SK-N-SH treated with all-trans-retinoic acid at 6 μM for 48 hours (cell line): ENCODE results near the gene DFFB.

Experiments
- ATAC-seq: fragments of 200-7000 bp; cut with Tn5 transposase; 3 replicates; pipeline ENCODE4 v1.9.1; 2020; ENCODE audit warnings: mild to moderate bottlenecking, moderate library complexity
- ARNTL ChIP-seq: fragments of 450-650 bp; formaldehyde crosslinking; IDR thresholded peaks from 2 replicates; pipeline ENCODE4 v1.5.0; 2020; ENCODE audit warnings: low read depth, mild to moderate bottlenecking, moderate library complexity, borderline replicate concordance
- BACH2 ChIP-seq: fragments of 250-450 bp; sonication (Bioruptor Pico); IDR thresholded peaks from 2 replicates; pipeline ENCODE4 v1.9.0; 2021; ENCODE audit warnings: mild to moderate bottlenecking, borderline replicate concordance
- CSDC2 ChIP-seq: fragments of 250-450 bp; sonication (Bioruptor Pico); IDR thresholded peaks from 2 replicates; pipeline ENCODE4 v1.5.0; 2020; ENCODE audit warnings: mild to moderate bottlenecking, moderate library complexity
- ESRRG ChIP-seq: fragments of 250-450 bp; sonication (Bioruptor Pico); IDR thresholded peaks from 2 replicates; pipeline ENCODE4 v1.6.1; 2021; ENCODE audit warnings: mild to moderate bottlenecking
- OSR1 ChIP-seq: fragments of 250-450 bp; sonication (Bioruptor Pico); IDR thresholded peaks from 2 replicates; pipeline ENCODE4 v1.8.0; 2022; ENCODE audit warnings: moderate library complexity, mild to moderate bottlenecking, inconsistent platforms
- PPARA ChIP-seq: fragments of 250-450 bp; sonication (Bioruptor Pico); IDR thresholded peaks from 2 replicates; pipeline ENCODE4 v1.5.0; 2020; ENCODE audit warnings: mild to moderate bottlenecking, borderline replicate concordance
- RARB ChIP-seq: fragments of 250-450 bp; sonication (Bioruptor Pico); IDR thresholded peaks from 2 replicates; pipeline ENCODE4 v1.8.0; 2021; ENCODE audit warnings: mild to moderate bottlenecking, moderate library complexity
- SNAI2 ChIP-seq: fragments of 250-450 bp; sonication (Bioruptor Pico); IDR thresholded peaks from 2 replicates; pipeline ENCODE4 v1.5.0; 2020; ENCODE audit warnings: mild to moderate bottlenecking, moderate library complexity
- TCF4 ChIP-seq: fragments of 250-450 bp; sonication (Bioruptor Pico); IDR thresholded peaks from 2 replicates; pipeline ENCODE4 v1.8.0; 2021; ENCODE audit warnings: mild to moderate bottlenecking, moderate library complexity, borderline replicate concordance
- TOX ChIP-seq: fragments of 250-450 bp; sonication (Bioruptor Pico); IDR thresholded peaks from 2 replicates; pipeline ENCODE4 v1.8.0; 2021; ENCODE audit warnings: mild to moderate bottlenecking, moderate library complexity, borderline replicate concordance
- ZC3H10 ChIP-seq: fragments of 250-450 bp; sonication (Bioruptor Pico); IDR thresholded peaks from 2 replicates; pipeline ENCODE4 v1.5.1; 2021; ENCODE audit warnings: mild to moderate bottlenecking, moderate library complexity
- ZFP3 ChIP-seq: fragments of 250-450 bp; sonication (Bioruptor Pico); IDR thresholded peaks from 2 replicates; pipeline ENCODE4 v1.5.0; 2020; ENCODE audit warnings: mild to moderate bottlenecking, moderate library complexity
- ZFP30 ChIP-seq: fragments of 450-650 bp; formaldehyde crosslinking; IDR thresholded peaks from 2 replicates; pipeline ENCODE4 v1.5.0; 2022; ENCODE audit warnings: mild to moderate bottlenecking, moderate library complexity
- ZNF565 ChIP-seq: fragments of 450-650 bp; formaldehyde crosslinking; conservative IDR thresholded peaks from 2 replicates; pipeline ENCODE4 v1.5.0; 2020; ENCODE audit warnings: low read depth, mild to moderate bottlenecking, moderate library complexity
- ZNF8 ChIP-seq: fragments of 450-650 bp; formaldehyde crosslinking; IDR thresholded peaks from 2 replicates; pipeline ENCODE4 v1.5.0; 2020; ENCODE audit warnings: mild to moderate bottlenecking, moderate library complexity
- TF ChIP-seq, protein P1 (sequence below): fragments of 250-450 bp; sonication (Bioruptor Pico); IDR thresholded peaks from 2 replicates; pipeline ENCODE4 v1.5.1; 2021; ENCODE audit warnings: mild to moderate bottlenecking, moderate library complexity
- TF ChIP-seq, protein P2 (sequence below): fragments of 250-450 bp; sonication (Bioruptor Pico); IDR thresholded peaks from 2 replicates; pipeline ENCODE4 v1.8.0; 2021; ENCODE audit warnings: low read depth, mild to moderate bottlenecking, moderate library complexity, borderline replicate concordance
- TF ChIP-seq, protein P3 (sequence below): fragments of 250-450 bp; sonication (Bioruptor Pico); IDR thresholded peaks from 2 replicates; pipeline ENCODE4 v1.5.0; 2020; ENCODE audit warnings: mild to moderate bottlenecking, moderate library complexity
- TF ChIP-seq, protein P4 (sequence below): fragments of 250-450 bp; sonication (Bioruptor Pico); IDR thresholded peaks from 2 replicates; pipeline ENCODE4 v1.8.0; 2020; ENCODE audit warnings: mild to moderate bottlenecking, moderate library complexity, borderline replicate concordance
- TF ChIP-seq, protein P5 (sequence below): fragments of 250-450 bp; sonication (Bioruptor Pico); IDR thresholded peaks from 2 replicates; pipeline ENCODE4 v1.5.1; 2020; ENCODE audit warnings: low read depth, mild to moderate bottlenecking, moderate library complexity

The DFFB gene

DNA sequence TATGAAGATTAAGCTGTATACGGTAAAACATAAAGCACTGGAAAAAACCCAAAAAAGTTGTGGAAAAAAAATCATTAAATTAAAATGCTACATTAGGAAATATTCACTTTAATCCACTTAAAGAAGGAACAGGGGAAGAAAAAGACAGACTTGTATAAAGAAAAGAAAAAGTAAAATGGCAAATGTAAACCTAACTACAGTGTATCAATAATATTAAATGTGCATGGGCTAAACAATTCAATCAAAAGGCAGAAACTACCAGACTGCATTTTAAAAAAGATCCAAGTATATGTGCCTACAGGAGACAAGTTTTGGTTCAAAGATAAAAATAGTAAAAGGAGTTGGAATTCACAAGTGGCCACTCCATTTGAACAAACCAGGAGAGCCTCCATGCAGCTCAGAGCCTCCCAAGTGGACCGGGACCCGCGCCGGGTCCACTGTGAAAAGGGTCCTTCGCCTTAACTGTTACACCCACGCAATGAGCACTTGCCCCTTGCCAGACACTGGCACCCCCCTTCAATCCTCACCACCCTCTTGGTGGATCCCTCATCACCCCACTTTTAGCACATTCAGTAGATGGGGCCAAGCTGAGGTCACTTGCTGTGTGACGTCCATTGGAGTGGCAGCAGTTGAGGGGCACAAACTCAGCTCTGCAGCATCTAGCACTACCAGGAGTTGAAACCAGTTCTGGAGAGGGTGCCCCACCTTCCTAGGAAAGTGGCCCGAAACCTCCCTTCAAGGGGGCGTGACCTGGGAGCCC, 41.9 kb downstream of the DFFB start:
- TF ChIP-seq, protein P1, sequence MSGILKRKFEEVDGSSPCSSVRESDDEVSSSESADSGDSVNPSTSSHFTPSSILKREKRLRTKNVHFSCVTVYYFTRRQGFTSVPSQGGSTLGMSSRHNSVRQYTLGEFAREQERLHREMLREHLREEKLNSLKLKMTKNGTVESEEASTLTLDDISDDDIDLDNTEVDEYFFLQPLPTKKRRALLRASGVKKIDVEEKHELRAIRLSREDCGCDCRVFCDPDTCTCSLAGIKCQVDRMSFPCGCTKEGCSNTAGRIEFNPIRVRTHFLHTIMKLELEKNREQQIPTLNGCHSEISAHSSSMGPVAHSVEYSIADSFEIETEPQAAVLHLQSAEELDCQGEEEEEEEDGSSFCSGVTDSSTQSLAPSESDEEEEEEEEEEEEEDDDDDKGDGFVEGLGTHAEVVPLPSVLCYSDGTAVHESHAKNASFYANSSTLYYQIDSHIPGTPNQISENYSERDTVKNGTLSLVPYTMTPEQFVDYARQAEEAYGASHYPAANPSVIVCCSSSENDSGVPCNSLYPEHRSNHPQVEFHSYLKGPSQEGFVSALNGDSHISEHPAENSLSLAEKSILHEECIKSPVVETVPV (CRISPR knock-in tag), result no peak
- TF ChIP-seq ZNF565 (CRISPR knock-in tag) (no peak), ZC3H10 (CRISPR knock-in tag) (no peak), ZNF8 (CRISPR knock-in tag) (no peak), TCF4 (CRISPR knock-in tag) (no peak), TOX (no peak), ARNTL (CRISPR knock-in tag) (no peak), RARB (CRISPR knock-in tag) (no peak)
- TF ChIP-seq, protein P2, sequence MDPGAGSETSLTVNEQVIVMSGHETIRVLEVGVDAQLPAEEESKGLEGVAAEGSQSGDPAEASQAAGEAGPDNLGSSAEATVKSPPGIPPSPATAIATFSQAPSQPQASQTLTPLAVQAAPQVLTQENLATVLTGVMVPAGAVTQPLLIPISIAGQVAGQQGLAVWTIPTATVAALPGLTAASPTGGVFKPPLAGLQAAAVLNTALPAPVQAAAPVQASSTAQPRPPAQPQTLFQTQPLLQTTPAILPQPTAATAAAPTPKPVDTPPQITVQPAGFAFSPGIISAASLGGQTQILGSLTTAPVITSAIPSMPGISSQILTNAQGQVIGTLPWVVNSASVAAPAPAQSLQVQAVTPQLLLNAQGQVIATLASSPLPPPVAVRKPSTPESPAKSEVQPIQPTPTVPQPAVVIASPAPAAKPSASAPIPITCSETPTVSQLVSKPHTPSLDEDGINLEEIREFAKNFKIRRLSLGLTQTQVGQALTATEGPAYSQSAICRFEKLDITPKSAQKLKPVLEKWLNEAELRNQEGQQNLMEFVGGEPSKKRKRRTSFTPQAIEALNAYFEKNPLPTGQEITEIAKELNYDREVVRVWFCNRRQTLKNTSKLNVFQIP, result no peak
- no peak for ATAC-seq

DNA sequence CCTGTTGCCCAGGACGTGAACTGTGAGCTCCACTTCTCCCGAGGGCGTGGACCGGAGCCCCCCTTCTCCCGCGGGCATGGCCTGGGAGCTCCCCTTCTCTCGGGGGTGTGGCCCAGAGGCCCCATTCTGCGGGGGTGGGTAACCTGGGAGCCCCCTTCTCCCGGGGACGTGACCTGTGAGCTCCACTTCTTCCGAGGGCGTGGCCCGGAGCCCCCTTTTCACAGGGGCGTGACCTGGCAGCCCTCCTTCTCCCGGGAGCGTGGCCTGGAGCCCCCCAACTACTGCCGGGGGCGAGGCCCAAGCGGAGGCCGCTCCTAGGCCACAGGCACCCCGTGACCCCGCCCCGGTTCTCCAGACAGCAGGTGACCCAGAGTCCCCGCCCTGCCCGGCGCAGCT, 42.5 kb downstream of the DFFB start:
- TF ChIP-seq CSDC2 (CRISPR knock-in tag) (no peak), ZNF565 (CRISPR knock-in tag) (no peak), PPARA (CRISPR knock-in tag) (no peak), ZFP30 (no peak), TOX (no peak), ARNTL (CRISPR knock-in tag) (no peak), ZC3H10 (CRISPR knock-in tag) (no peak), BACH2 (no peak), SNAI2 (CRISPR knock-in tag) (no peak), ESRRG (CRISPR knock-in tag) (no peak), ZNF8 (CRISPR knock-in tag) (no peak), OSR1 (CRISPR knock-in tag) (no peak), ZFP3 (CRISPR knock-in tag) (no peak), TCF4 (CRISPR knock-in tag) (no peak)
- TF ChIP-seq, protein P1 (CRISPR knock-in tag), result no peak
- TF ChIP-seq, protein P3, sequence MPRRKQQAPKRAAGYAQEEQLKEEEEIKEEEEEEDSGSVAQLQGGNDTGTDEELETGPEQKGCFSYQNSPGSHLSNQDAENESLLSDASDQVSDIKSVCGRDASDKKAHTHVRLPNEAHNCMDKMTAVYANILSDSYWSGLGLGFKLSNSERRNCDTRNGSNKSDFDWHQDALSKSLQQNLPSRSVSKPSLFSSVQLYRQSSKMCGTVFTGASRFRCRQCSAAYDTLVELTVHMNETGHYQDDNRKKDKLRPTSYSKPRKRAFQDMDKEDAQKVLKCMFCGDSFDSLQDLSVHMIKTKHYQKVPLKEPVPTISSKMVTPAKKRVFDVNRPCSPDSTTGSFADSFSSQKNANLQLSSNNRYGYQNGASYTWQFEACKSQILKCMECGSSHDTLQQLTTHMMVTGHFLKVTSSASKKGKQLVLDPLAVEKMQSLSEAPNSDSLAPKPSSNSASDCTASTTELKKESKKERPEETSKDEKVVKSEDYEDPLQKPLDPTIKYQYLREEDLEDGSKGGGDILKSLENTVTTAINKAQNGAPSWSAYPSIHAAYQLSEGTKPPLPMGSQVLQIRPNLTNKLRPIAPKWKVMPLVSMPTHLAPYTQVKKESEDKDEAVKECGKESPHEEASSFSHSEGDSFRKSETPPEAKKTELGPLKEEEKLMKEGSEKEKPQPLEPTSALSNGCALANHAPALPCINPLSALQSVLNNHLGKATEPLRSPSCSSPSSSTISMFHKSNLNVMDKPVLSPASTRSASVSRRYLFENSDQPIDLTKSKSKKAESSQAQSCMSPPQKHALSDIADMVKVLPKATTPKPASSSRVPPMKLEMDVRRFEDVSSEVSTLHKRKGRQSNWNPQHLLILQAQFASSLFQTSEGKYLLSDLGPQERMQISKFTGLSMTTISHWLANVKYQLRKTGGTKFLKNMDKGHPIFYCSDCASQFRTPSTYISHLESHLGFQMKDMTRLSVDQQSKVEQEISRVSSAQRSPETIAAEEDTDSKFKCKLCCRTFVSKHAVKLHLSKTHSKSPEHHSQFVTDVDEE (CRISPR knock-in tag), result no peak
- TF ChIP-seq, protein P4, sequence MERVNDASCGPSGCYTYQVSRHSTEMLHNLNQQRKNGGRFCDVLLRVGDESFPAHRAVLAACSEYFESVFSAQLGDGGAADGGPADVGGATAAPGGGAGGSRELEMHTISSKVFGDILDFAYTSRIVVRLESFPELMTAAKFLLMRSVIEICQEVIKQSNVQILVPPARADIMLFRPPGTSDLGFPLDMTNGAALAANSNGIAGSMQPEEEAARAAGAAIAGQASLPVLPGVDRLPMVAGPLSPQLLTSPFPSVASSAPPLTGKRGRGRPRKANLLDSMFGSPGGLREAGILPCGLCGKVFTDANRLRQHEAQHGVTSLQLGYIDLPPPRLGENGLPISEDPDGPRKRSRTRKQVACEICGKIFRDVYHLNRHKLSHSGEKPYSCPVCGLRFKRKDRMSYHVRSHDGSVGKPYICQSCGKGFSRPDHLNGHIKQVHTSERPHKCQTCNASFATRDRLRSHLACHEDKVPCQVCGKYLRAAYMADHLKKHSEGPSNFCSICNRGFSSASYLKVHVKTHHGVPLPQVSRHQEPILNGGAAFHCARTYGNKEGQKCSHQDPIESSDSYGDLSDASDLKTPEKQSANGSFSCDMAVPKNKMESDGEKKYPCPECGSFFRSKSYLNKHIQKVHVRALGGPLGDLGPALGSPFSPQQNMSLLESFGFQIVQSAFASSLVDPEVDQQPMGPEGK (CRISPR knock-in tag), result no peak
- TF ChIP-seq, protein P2, result no peak
- TF ChIP-seq, protein P5, sequence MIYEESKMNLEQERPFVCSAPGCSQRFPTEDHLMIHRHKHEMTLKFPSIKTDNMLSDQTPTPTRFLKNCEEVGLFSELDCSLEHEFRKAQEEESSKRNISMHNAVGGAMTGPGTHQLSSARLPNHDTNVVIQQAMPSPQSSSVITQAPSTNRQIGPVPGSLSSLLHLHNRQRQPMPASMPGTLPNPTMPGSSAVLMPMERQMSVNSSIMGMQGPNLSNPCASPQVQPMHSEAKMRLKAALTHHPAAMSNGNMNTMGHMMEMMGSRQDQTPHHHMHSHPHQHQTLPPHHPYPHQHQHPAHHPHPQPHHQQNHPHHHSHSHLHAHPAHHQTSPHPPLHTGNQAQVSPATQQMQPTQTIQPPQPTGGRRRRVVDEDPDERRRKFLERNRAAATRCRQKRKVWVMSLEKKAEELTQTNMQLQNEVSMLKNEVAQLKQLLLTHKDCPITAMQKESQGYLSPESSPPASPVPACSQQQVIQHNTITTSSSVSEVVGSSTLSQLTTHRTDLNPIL (CRISPR knock-in tag), result no peak
- ATAC-seq, result no peak
